Activated CD4-positive, CD25-positive, alpha-beta regulatory T cell treated with anti-CD3 and anti-CD28 coated beads, Interleukin-2, amount 50 U/mL, for 72 hours (primary cell): ENCODE results near the gene GBE1.
"Not testable (repeated sequence)": the region's sequence is repeated elsewhere in the genome, so short reads cannot be mapped to it uniquely, and the experiment has no call there.

ENCODE experiments used
- DNase-seq: peaks from one replicate; pipeline ENCODE4 v3.0.0; 2021

Gene GBE1

DNA sequence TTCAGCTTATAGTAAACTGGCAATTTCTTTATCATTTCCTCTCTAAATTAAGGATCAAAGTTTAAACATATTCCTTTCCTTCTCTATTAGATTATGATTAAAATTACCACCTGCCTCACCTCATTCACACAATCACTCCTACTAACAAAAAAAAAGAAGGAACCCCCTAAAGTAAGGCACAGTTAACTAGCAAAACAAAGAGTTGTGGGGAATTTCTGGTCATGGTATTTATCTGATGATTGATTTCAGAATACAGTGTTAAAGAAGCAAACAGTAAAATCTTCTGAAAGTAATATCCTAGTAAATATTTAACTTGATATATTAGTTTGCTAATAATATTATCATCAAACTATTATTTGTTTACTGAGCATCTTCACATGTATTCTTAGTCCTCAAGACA lies 8.8 kb downstream of the GBE1 start:
- DNase-seq, result no peak

DNA sequence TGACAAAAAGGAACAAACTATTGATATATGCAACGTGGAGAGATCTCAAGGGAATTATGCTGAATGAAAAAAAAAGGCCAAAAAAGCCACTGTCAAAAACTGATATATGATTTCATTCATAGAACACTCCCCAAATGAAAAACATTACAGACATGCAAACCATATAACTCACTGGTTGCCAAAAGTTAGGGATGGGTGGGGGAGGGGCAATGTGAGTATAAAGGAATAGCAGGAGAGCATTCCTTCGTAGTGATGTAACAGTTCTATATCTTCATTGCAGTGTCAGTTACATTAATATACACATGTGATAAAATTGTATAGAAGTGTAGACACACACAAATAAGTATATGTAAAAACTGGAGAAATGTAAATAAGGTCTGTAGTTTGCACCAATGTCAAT lies 12.2 kb downstream of the GBE1 start:
- DNase-seq, result no peak

DNA sequence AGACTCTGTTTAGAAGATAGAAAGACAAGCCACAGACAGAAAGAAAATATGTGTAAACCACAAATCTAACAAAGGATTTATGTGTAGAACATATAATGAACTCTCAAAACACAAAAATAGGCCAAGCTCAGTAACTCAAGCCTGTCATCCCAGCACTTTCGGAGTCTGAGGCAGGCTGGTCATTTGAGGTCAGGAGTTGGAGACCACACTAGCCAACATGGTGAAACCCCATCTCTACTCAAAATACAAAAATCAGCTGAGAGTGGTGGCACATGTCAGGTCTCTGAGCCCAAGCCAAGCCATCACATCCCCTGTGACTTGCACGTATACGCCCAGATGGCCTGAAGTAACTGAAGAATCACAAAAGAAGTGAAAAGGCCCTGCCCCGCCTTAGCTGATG lies 14.2 kb downstream of the GBE1 start:
- DNase-seq, result not testable (repeated sequence)

DNA sequence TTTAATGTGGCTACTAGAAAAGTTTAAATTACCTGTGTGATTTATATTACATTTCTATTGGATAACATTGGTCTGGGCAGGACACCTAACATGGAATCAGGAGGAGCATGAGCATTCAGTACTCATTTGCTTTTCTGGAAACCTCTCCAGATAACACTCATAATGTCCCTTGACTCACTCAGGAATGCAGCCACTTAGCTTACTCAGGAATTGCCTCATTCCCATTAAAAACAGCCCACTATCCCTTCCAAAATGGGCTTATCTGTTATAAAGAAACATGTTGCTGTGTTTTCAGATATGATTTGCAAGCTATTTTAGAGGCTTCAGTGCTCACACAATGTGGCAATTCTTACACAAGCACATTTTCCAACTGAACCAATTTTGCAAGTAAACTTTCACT lies 17.1 kb downstream of the GBE1 start:
- DNase-seq, result no peak

DNA sequence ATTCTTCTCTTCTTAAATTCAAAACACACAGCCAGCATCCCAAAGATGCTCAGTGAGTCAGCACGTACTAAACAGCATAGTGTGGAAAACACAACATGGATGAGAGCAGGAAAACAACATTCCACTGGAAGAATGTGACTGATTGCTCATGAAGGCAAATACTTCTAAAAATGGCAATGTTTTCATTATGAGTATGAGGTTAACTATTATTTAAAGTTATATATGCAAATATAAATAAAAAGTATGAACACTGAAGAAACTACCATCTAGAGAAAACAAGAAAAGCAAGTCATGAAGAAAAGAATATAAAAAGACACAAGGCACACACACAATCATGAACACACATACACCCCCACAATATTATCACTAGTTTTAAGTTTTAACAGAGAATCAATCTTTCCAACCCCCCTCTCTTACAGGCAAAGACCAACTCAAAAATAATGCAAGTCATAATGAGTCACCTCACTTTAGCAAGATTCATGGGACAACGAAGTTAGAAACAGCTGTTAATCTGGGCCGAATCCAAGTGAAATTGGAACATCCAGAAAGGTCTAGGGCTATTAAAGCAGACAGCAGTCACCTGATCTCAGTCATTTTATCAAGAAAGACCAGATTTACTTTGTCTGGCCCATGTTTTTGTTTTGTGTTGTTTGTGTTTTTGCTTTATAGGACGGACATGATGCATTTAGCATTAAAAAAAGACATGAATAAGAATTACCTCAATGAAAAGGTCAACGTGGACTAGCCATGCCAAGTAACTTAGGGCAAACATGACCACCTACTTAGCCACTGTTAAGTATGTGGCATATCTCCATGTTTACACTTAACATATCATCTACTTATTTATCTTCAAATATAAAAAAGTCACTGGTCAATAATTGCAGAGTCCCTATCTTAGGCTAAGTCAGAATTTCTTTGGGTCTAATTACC lies 18.1 kb downstream of the GBE1 start:
- DNase-seq, result no peak

DNA sequence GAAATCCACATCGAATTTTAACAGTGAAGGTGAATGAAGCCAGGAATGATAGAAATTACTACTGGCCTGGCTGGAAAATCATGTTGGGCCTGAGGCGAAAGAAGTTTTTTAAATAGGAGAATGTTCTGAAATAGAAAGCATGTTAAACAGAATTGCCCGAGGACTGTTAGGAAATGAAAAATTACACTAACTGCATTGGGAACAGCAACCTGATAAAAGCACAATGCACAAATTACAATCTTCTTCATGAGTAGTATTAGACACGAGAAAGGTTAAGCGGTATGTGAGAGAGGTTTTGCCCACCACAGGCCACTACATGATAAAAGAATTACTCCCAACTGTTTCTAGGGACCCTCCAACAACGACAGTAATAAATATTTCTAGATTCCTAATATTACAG lies 18.9 kb downstream of the GBE1 start:
- no peak for DNase-seq

DNA sequence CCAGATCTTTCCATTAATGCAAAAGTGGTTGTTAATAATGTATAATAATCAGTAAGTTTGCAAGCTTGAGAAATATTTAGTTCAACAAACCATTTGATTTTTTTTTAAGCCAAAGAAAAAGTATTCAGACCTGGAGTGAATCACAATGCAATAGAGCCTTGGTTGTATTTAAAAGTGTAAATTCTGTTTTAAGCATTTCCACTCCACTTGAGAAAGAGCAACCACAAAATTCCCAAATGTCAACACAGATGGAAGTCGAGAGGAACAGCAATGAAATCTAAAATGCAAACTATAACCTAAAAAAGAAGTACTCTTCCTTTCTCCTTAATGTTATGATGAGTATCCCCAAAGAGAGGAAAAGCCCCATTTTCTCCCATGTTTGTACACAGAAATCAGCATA lies 20.2 kb downstream of the GBE1 start:
- no peak for DNase-seq

DNA sequence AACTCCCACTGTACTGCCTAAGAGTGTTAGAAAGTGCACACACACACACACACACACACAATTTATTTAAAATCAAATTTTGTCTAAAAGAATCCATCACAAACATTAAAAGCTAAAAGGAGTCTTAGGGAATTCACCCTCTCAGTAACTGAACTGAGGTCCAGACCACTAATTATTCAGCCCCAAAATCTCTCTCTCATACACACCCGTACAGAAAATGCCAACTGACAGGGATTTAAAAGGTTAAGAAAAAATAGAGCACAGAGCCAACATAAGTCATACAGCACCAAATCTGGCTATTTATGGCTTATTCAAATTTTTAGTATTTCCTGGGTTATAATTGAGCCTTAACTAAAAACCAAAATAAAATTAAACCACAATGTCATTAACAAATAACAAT lies 20.7 kb downstream of the GBE1 start:
- no peak for DNase-seq

DNA sequence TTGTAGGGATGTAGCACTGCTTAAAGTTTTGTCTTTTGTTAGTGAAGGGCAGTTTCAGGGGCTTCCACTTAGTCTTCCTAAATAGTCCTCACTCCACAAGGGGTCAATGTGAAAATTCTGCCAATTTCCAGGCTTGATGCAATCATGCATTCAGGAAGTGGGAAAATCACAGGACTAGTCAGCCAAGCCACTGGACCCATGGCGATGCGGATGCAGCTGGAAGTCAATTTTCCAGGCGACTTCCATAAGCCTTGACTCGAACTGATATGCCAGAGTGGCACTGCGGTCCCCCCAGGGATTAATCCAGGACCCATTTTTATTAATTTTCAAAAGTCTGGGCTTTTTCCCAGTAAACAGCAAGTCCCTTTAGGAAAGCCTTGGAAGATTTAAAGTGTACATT lies 26.1 kb downstream of the GBE1 start:
- DNase-seq, result no peak

DNA sequence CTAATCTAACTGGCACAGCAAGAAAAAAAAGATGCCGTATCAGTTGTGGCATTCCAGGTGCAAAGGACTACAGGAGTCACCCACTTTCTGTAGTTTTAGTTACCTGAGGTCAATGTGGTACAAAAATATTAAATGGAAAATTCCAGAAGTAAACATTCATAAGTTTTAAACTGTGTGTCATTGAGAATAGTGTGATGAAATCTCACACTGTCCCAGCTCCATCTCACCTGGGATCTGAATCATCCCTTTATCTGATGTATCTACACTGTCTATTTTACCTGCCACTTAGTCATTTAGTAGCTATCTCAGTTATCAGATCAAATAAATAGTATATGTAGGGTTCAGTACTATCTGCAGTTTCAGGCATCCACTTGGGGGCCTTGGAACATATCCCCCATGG lies 26.7 kb downstream of the GBE1 start:
- no peak for DNase-seq

DNA sequence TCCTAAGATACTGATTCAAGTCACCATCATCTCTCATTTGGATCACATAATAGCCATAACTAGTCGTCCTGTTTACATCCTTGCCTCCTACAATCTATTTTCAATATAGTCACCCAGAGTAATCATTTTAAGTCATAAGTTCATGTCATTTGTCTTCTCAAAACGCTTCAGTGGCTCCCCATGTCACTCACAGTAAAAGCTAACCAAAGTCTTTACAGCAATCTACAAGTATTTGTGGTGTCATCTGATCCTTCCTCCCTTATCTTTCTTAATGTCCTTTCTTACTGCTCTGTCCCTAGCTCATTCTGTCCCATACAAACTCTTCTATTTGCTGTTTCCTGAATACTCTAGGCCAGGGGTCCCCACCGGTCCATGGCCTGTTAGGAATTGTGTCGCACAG lies 28.8 kb downstream of the GBE1 start:
- DNase-seq, result no peak

DNA sequence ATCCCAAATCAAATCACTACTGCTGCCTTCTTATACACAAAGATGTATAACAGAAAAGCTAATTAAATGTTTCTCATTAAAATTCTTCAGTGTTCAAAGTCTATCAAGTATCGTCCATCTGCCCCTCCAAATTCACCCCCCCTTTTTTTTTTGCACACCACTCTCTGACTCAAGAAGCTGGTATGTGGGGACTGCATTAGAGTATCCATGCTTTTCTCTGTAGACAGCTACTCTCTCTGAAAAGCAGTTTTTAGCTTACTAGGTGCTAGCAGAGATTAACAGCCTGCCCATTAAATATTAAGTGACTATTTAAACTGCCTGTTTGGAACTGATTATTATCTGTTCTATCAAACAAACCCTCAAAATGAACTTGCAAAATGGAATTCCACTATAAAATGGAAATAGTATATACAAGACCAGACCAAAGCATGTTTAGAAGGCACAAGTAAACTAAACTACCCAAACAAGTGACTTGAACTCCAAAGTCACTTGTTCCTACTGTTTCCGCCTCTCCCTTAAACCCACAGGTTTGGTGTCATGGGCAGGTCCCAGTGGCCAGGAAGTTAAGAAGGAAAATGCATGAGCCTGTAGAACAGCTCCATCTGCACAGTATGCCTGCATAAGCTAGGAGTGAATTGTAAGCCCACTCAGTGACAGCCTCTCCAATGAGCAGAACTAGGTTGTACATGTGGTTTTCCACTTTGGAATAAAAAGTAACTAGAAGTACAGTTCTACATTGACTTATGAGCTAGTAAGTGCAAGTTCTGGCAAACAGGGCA lies 32.5 kb downstream of the GBE1 start:
- DNase-seq, result no peak

DNA sequence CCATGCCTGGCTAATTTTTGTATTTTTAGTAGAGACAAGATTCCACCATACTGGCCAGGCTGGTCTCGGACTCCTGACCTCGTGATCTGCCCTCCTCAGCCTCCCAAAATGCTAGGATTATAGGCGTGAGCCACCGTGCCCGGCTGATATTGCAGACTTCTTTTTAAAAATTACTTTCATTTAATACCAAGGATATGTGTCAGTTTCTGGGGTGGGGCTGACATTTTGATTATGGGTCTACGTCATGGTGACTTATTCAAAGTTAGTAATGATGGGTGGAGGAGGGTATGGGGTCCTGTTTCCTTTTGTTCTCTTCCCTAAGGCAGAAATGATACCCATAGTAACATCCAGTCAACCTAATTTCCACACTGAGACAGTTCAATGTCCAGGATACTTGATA lies 34.7 kb downstream of the GBE1 start:
- DNase-seq, result no peak

DNA sequence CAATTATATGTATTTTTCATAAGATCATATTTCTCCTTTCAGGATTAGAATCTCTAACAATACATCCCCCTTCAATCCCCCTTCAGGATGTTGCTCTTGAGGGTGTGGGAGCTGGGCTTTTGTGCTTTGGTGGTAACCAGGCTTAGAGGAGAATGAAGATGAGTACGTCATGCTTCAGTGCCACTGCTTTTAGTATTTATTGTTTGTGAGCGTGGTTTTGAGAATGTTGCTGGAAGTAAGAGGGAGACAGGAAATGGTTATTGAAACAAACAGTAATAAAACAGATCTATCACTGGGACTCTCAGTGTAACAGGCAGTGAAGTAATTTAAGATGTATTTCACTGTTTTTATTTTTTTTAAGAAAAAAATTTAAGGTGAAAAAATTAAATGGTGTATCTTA lies 35.3 kb downstream of the GBE1 start:
- no peak for DNase-seq

DNA sequence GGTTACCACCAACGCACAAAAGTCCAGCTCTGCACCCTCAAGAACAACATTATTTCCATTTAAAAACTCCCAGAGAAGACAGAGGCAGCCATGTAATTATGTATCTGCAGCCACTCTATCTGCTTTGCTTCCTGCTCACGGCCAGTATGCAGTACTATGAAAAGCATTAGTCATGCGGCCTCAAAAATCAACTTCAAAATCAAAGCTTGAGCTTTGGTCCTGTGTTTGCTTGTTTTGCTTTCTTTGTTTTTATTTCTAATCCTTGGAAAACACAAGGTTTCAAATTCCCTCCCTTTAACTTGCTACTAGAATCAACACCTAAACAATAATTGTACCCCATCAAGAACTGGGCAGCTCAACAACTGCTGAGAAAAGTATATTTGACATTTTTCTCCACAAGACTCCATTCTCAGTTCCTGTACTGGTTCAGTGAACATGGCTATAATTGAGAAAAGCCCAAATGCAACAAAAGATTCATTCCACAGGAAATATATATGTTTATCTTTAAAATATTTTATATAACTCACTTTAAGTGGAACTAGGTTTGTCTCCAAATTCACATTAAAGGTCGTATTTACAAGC lies 37.6 kb downstream of the GBE1 start:
- DNase-seq, result no peak

DNA sequence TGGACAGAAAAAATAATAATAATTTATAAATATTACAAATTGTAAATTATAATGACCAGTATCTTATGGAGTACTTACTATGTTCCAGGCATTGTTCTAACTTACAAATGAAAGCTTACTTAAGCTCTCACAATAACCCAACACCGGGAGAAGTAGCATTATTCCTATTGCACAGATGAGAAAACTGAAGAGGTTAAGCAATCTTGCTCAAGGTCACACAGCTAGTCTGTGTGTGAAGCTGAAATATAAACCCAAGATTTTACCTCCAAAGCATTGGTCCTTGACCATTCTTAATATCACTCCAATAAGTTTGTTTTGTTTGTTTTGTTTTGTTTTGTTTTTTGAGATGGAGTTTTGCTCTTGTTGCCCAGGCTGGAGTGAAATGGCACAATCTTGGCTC lies 43.1 kb downstream of the GBE1 start:
- no peak for DNase-seq

DNA sequence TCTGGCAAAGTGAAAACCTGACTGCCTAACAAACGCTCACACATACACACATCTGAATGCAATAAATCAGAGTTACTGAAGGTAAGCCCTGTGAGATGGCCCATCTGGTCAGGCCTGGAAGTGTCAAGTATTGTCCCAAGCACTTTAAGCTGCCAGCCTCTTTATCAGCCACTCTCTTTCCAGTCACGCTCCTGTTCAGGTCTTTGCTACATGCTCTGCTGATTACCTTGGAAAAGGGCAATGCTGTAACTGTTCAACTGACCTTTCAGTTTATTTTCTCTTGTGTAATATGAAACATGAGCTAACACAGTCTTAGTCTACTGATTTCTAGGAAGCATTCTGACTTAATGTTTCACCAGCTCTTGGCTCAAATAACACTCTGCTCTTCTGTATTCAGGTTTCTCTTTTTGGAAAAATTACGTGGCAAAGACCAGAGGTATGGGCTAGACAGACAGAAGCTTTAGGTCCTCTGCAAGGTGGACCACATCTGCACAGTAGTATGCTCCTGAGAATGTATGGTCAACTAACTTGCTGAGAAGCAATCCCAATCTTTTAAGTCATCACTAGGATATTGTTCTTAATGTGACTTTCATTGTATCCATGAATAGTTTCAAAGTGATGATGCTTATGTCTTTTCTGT lies 44.5 kb downstream of the GBE1 start:
- no peak for DNase-seq

DNA sequence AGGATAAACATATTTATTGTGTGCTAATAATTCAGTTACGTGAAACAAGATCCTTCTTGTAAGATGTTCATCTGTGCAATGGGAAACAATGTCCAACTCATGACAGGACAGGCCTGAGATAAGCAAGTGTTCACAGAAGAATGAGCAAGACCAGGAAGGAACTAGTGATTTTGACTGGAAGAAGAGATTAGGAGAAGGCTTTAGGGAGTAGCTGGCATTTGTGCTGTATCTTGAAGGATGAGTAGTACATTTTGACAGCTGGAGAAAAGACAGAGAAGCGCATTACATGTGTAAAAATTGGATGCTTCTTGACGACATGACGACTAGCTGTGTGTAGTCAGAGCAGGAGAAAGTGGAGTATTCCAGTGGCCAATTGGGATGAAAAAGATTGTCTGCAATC lies 48.4 kb downstream of the GBE1 start:
- no peak for DNase-seq

DNA sequence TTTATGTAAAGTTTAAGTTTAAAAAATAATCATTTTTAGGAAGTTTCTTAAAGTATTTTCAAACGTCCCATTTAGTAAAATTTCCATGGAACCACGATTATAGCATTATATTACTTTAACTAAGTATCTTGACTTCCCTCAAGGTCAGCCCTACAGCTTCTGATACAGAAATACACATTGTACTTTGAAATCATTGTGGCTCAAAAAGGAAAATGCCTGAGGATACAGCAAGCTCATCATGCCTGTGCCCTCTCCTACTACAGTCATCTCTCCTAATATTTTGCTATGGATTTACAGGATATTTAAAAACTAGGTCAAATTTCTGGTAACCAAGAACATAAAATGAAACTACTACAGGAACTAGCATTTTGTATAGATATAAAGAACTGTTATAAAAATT lies 51.8 kb downstream of the GBE1 start:
- DNase-seq, result no peak

DNA sequence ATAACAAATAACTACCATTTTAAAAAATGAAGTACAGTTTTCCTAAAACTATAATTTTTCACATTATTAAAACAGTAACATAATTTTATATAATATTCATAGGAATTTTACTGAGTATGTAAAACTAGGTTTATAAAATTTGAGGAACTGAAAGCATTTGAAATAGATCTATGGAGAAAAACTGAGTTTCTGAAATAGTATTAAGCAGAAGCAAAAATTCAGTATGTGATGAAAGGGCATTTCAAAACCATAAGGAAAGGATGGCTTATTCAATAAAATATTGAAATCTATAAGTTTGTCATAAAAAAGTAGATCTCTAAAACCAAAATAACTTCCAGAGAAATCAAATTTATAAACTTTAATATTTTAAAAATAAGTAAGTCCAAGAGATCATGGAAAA lies 53.4 kb downstream of the GBE1 start:
- no peak for DNase-seq

DNA sequence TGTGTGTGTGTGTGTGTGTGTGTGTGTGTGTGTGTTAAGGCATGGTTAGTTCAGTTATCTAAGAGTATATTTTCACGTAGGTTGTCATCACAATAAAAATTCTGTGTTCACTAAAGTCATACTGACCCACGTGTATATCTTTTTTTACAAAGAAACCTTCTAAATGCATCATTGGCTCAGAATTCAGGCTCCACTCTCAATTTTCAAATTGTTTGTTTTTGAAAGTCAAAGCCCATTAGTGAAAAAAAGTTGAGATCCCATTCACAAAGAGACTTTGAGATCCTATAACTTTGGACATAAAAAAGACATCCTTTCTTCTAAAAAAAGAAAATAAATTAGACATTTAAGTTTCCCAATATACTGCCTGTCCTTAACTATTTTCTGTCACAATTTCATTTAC lies 59.3 kb downstream of the GBE1 start:
- no peak for DNase-seq

DNA sequence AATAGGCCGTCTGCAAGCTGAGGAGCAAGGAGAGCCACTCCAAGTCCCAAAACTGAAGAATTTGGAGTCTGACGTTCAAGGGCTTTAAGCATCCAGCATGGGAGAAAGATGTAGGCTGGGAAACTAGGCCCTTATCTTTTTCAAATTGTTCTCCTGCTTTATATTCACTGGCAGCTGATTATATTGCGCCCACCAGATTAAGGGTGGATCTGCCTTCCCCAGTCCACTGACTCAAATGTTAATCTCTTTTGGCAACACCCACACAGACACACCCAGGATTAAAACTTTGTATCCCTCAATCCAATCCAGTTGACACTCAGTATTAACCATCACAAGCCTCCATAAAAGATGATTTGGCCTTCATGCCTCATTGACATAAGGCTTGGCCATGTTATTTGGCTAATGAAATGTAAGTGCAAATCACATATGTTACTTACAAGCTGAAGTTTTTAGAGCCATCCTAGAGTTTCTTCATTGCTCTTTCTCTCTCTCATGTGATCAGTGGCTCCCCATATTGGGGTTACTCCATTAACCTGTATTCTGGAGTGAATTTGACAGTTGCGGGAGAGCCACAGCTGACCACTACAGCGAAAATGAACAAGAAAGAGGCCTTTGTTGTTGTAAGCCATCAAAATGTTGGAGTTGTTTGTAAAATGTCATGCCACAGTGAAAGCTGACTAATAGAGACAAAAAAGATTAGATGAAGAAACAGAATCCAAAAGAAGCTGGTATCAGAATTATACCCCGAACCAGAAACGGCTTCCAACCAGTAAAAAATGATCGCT lies 61.7 kb downstream of the GBE1 start:
- no peak for DNase-seq

DNA sequence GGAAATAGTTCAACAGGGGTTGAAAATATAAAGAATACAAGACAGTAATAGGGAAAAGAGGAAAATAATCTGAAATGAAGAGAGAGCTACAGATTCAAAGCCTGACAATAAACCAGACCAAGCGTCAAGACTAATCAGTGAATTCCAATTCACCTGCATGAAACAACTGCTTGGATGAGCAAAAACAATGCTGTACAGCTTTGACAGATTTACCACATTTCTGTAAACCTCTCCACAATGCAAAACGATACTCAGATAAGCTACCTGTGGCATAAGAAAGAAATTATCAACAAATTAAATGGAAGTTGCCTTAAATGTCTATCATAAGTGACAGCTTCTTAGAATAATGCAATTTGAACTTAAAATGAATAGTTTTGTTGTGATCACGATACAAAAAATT lies 65.4 kb downstream of the GBE1 start:
- DNase-seq, result no peak
